Neuronal stem cell (in vitro differentiated cells): ENCODE data around the gene ADGRV1.

ENCODE experiments used
- DNase-seq: peaks from one replicate; pipeline ENCODE4 v3.0.0-alpha.2; 2013; ENCODE audit warnings: low spot score
- H2AFZ ChIP-seq: one replicate; pipeline ENCODE4 v1.6.1; 2013; ENCODE audit warnings: mild to moderate bottlenecking, low read length, inconsistent platforms
- H2AK5ac ChIP-seq: 2 replicates; pipeline ENCODE4 v1.6.1; 2013; ENCODE audit warnings: low read depth, mild to moderate bottlenecking, inconsistent platforms, low read length, moderate library complexity, mixed read lengths
- H2BK120ac ChIP-seq: 2 replicates; pipeline ENCODE4 v1.6.1; 2013; ENCODE audit warnings: low read depth, mild to moderate bottlenecking, inconsistent platforms, low read length, moderate library complexity, mixed read lengths
- H2BK12ac ChIP-seq: one replicate; pipeline ENCODE4 v1.6.1; 2013; ENCODE audit warnings: low read length, inconsistent platforms
- H2BK15ac ChIP-seq: 2 replicates; pipeline ENCODE4 v1.6.1; 2013; ENCODE audit warnings: mild to moderate bottlenecking, low read length, inconsistent platforms, mixed read lengths
- H2BK5ac ChIP-seq: one replicate; pipeline ENCODE4 v1.6.1; 2013; ENCODE audit warnings: inconsistent platforms, mild to moderate bottlenecking, low read length, moderate library complexity
- H3K14ac ChIP-seq: one replicate; pipeline ENCODE4 v1.6.1; 2013; ENCODE audit warnings: low read length, inconsistent platforms
- H3K18ac ChIP-seq: 2 replicates; pipeline ENCODE4 v1.6.1; 2013; ENCODE audit warnings: low read length, inconsistent platforms
- H3K23ac ChIP-seq: 2 replicates; pipeline ENCODE4 v1.6.1; 2013; ENCODE audit warnings: low read depth, mild to moderate bottlenecking, mixed read lengths, low read length, inconsistent platforms; ENCODE audit not compliant: poor library complexity
- H3K27ac ChIP-seq: replicated peaks from 3 replicates; pipeline ENCODE4 v1.5.1; 2013; ENCODE audit warnings: low read length, inconsistent platforms
- H3K27me3 ChIP-seq, 3 experiments: 2 replicates each; pipeline ENCODE4 v1.6.1; 2013; ENCODE audit warnings: low read length in 3 of 3, mild to moderate bottlenecking in 2 of 3, inconsistent platforms in 1 of 3, low read depth in 1 of 3, mixed read lengths in 1 of 3, moderate library complexity in 1 of 3; ENCODE audit not compliant: control insufficient read depth in 3 of 3, insufficient read depth in 3 of 3
- H3K36me3 ChIP-seq, 2 donors: replicated peaks in 1 of 2; 2 replicates each; pipeline ENCODE4 v1.6.1; 2013; ENCODE audit warnings: low read length in 2 of 2; ENCODE audit not compliant: control insufficient read depth in 2 of 2, insufficient read depth in 2 of 2
- H3K4ac ChIP-seq: 2 replicates; pipeline ENCODE4 v1.6.1; 2013; ENCODE audit warnings: inconsistent platforms, mild to moderate bottlenecking, low read length, moderate library complexity
- H3K4me1 ChIP-seq, 2 donors: 1 replicate in 1 of 2; 2 replicates in 1 of 2; pipeline ENCODE4 v1.6.1; 2013; ENCODE audit warnings: low read length in 2 of 2, low read depth in 1 of 2; ENCODE audit not compliant: control insufficient read depth in 2 of 2, insufficient read depth in 1 of 2
- H3K4me2 ChIP-seq: one replicate; pipeline ENCODE4 v1.6.1; 2013; ENCODE audit warnings: mild to moderate bottlenecking, low read length, inconsistent platforms; ENCODE audit not compliant: insufficient read depth, poor library complexity, severe bottlenecking
- H3K4me3 ChIP-seq, 2 donors: 2 replicates each; pipeline ENCODE4 v1.5.1; 2013; ENCODE audit warnings: low read length in 2 of 2, mild to moderate bottlenecking in 2 of 2, inconsistent platforms in 1 of 2, moderate library complexity in 1 of 2
- H3K79me1 ChIP-seq: one replicate; pipeline ENCODE4 v1.6.1; 2013; ENCODE audit warnings: low read depth, mild to moderate bottlenecking, inconsistent platforms, low read length, moderate library complexity
- H3K9ac ChIP-seq: one replicate; pipeline ENCODE4 v1.6.1; 2013; ENCODE audit warnings: mild to moderate bottlenecking, low read depth, low read length, inconsistent platforms; ENCODE audit not compliant: poor library complexity
- H3K9me3 ChIP-seq, 2 donors: replicated peaks in 1 of 2; 2 replicates each; pipeline versions ENCODE3 to v1.6.1; 2013; ENCODE audit warnings: low read length in 2 of 2, mild to moderate bottlenecking in 2 of 2, inconsistent platforms in 1 of 2, low read depth in 1 of 2, mixed read lengths in 1 of 2, moderate library complexity in 1 of 2; ENCODE audit not compliant: control insufficient read depth in 2 of 2, insufficient read depth in 1 of 2
- H4K8ac ChIP-seq: one replicate; pipeline ENCODE4 v1.6.1; 2013; ENCODE audit warnings: low read depth, mild to moderate bottlenecking, inconsistent platforms, low read length, moderate library complexity
- H4K91ac ChIP-seq: one replicate; pipeline ENCODE4 v1.6.1; 2013; ENCODE audit warnings: low read length, low read depth, mild to moderate bottlenecking, inconsistent platforms; ENCODE audit not compliant: poor library complexity
- WGBS, 2 donors: extraction: QIAGEN DNeasy Blood & Tissue Kit; methylation state at CpG; one replicate each; pipeline ENCODE4 v1.1.7; 2013; ENCODE audit warnings: missing lambda C conversion rate in 2 of 2, mixed read lengths in 1 of 2; ENCODE audit not compliant: insufficient read length in 2 of 2, insufficient replicate concordance in 1 of 2; ENCODE audit errors: extremely low coverage in 2 of 2; 5-methylcytosine and 5-hydroxymethylcytosine counted together

ADGRV1 gene

DNA sequence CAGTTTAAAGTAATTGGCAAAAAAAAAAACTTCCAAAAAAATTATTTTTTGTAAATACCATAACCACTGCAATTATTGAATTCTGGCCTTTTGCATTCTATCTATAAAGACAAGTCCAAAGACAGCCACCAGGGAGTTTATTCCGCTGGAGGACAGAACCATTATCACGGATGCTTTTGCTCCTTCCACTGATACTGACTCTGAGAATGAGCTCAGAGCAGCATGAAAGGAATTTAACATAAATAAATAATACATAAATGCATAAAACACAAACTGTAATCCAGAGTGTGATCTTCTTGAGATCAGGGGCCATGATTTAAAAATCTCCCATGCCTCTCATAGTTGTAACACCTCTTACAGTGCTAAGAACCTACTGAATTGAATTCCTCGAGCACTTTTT is 559.8 kb downstream of the ADGRV1 start:
- Histone ChIP-seq H4K91ac (no peak overlapping the region), H3K9me3 (no peaks in the 10 kb centered on the region), H2AFZ (no peak overlapping the region), H3K18ac (no peak overlapping the region), H2AK5ac (no peak overlapping the region), H3K79me1 (no peaks in the 10 kb centered on the region), H2BK12ac (no peak overlapping the region), H3K27ac (no peak overlapping the region), H3K23ac (no peak overlapping the region), H3K4ac (no peak overlapping the region), H3K4me1 (peaks cover 4 to 15% of the 10 kb centered on the region in 2 donors), H2BK120ac (no peak overlapping the region), H3K14ac (no peak overlapping the region), H3K27me3 (no peaks in the 10 kb centered on the region), H3K4me3 (no peak overlapping the region), H2BK5ac (no peak overlapping the region), H3K36me3 (peaks cover 0 to 4% of the 10 kb centered on the region in 2 donors), H3K9ac (no peak overlapping the region), H3K4me2 (no peak overlapping the region), H2BK15ac (no peak overlapping the region), H4K8ac (no peak overlapping the region)
- DNase-seq: no peak
- WGBS, 2 donors: no CpG with 5 or more reads among the region's 3 CpGs

DNA sequence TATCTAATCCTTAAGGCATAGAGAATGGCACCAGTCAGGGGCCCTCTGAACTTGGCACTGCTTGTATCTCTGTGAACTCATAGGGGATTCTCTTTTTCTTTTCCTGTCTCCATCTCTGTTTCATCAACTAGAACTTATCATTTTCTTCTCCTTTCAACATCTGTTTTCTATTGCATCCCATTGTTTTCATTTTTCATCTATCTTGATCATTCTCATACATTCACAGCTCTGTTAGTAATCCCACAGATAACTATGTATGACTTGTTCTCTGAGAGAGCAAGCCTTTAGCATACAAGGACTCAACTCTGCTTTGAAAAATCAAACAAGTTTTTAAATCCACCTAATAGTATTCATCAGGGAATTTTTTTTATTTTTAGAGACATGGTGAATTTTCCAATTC is 560.2 kb downstream of the ADGRV1 start:
- Histone ChIP-seq H2BK120ac (no peak overlapping the region), H3K4ac (no peak overlapping the region), H3K18ac (no peak overlapping the region), H2BK5ac (no peak overlapping the region), H3K27me3 (no peaks in the 10 kb centered on the region), H3K9ac (no peak overlapping the region), H4K8ac (no peak overlapping the region), H3K4me1 (peaks cover 4 to 17% of the 10 kb centered on the region in 2 donors), H3K36me3 (peaks cover 0 to 4% of the 10 kb centered on the region in 2 donors), H3K4me3 (no peak overlapping the region), H2AFZ (no peak overlapping the region), H4K91ac (no peak overlapping the region), H2AK5ac (no peak overlapping the region), H3K27ac (no peak overlapping the region), H3K4me2 (no peak overlapping the region), H3K14ac (no peak overlapping the region), H2BK12ac (no peak overlapping the region), H3K9me3 (no peaks in the 10 kb centered on the region), H3K79me1 (no peaks in the 10 kb centered on the region), H2BK15ac (no peak overlapping the region), H3K23ac (no peak overlapping the region)
- DNase-seq: no peak

DNA sequence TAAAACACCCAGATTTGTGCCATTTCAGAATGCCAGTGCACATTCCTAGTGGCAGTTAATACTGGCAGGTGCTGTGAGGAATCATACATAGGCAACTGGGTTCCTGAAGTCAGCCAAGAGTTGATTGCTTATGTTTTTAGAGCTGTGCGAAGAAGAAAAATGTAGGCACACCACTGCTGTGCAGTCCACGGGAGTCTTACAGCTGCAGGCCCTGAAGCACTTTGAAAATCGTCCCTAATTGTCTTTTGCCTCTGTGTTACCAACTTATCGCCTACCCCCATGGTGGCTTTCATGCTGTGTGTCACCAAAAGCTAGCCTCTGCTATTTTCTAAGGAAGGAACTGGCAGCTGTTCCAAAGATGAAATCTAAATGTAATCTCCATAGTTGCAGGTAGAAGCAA is 560.6 kb downstream of the ADGRV1 start:
- no CpG with 5 or more reads among the region's 4 CpGs for WGBS, 2 donors
- H3K4ac ChIP-seq: no peak overlapping the region
- DNase-seq: no peak
- H3K4me3 ChIP-seq: no peak overlapping the region
- H3K4me2 ChIP-seq: no peak overlapping the region
- no peaks in the 10 kb centered on the region for H3K27me3 ChIP-seq
- no peak overlapping the region for H2AK5ac ChIP-seq
- no peak overlapping the region for H2BK120ac ChIP-seq
- no peak overlapping the region for H3K23ac ChIP-seq
- H2BK15ac ChIP-seq: no peak overlapping the region
- no peaks in the 10 kb centered on the region for H3K79me1 ChIP-seq
- no peak overlapping the region for H2BK5ac ChIP-seq
- H3K9me3 ChIP-seq: no peaks in the 10 kb centered on the region
- no peak overlapping the region for H2AFZ ChIP-seq
- no peak overlapping the region for H3K14ac ChIP-seq
- peaks cover 4 to 17% of the 10 kb centered on the region in 2 donors for H3K4me1 ChIP-seq
- H4K8ac ChIP-seq: no peak overlapping the region
- H3K18ac ChIP-seq: no peak overlapping the region
- H3K27ac ChIP-seq: no peak overlapping the region
- no peak overlapping the region for H2BK12ac ChIP-seq
- no peak overlapping the region for H3K9ac ChIP-seq
- H4K91ac ChIP-seq: no peak overlapping the region
- peaks cover 0 to 4% of the 10 kb centered on the region in 2 donors for H3K36me3 ChIP-seq

DNA sequence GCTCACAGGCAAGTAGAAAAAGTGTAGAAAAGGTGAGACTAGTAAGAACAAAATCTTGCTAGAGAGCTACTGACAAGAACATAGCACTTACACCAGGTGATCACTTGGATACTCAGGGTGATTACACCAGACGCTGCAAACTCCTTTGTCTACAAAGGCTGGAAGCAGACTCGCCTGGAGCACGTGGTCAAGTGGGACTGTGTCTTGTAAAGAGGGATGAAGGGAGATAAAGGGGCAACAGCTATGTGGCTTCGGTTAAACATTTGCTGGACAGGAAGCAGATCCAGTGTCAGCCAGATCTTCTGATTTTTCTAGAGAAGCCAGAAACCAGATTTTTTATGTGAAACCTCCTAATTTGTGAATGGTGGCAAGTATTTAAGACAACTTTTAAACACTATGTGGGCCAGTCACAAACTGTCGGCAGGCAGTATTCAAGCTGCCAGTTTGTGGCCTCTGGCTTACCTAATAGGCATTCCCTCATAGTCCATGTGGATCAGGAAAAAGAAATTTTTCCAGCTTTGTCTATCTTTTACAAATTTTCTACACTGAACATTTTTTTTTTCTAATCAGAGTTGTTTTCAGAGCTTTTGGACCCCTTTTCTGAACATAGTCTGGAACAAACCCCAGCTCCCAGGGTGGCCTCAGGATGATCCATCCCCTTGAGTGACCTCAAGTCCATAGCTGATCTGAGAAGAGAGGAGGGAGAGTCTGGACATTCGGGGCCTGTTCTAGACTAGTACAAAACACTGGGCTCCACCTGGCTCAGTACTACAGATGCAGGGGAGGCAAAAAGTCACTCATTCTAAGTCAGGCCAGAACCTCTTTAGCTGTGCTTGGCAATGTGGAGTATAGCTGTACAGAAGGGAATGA is 561.6 kb downstream of the ADGRV1 start:
- H2BK12ac ChIP-seq: peak overlapping the region; percentile 30
- H3K4me2 ChIP-seq: no peak overlapping the region
- H3K23ac ChIP-seq: no peak overlapping the region
- no peak overlapping the region for H3K27ac ChIP-seq
- peaks cover 0 to 3% of the 10 kb centered on the region in 2 donors for H3K36me3 ChIP-seq
- no peak overlapping the region for H4K8ac ChIP-seq
- H2BK120ac ChIP-seq: no peak overlapping the region
- H2AFZ ChIP-seq: no peak overlapping the region
- no peak overlapping the region for H2BK5ac ChIP-seq
- no peak overlapping the region for H2BK15ac ChIP-seq
- H3K4ac ChIP-seq: no peak overlapping the region
- DNase-seq: no peak
- no peak overlapping the region for H3K4me3 ChIP-seq
- H3K9ac ChIP-seq: no peak overlapping the region
- H3K27me3 ChIP-seq: no peaks in the 10 kb centered on the region
- H3K4me1 ChIP-seq: peaks cover 4 to 17% of the 10 kb centered on the region in 2 donors
- no peak overlapping the region for H2AK5ac ChIP-seq
- no peaks in the 10 kb centered on the region for H3K79me1 ChIP-seq
- WGBS, 2 donors: no CpG with 5 or more reads among the region's 6 CpGs
- H3K18ac ChIP-seq: no peak overlapping the region
- H3K14ac ChIP-seq: no peak overlapping the region
- H3K9me3 ChIP-seq: no peaks in the 10 kb centered on the region
- H4K91ac ChIP-seq: no peak overlapping the region
